GM18861 (cell line): Measurements from ENCODE around the gene OPCML.

Experiments
- ATAC-seq: cut with Tn5 transposase; IDR thresholded peaks from one replicate; pipeline ENCODE4 v1.9.1; 2021; ENCODE audit not compliant: unreplicated experiment

The OPCML gene

GRCh38 chr11:133362156-133362555 lies 170.1 kb downstream of the OPCML start:
- ATAC-seq: no peak

- no peak for ATAC-seq
Measured at GRCh38 chr11:133361689-133361994, 170.7 kb downstream of the OPCML start.

- ATAC-seq: no peak
Measured at GRCh38 chr11:133360860-133361688, 171.2 kb downstream of the OPCML start.

GRCh38 chr11:133355095-133355494 lies 177.2 kb downstream of the OPCML start:
- no peak for ATAC-seq

- ATAC-seq: no peak
Measured at GRCh38 chr11:133354069-133354468, 178.2 kb downstream of the OPCML start.

- ATAC-seq: no peak
Measured at GRCh38 chr11:133350045-133350444, 182.3 kb downstream of the OPCML start.

- ATAC-seq: no peak
Measured at GRCh38 chr11:133347988-133348387, 184.3 kb downstream of the OPCML start.

GRCh38 chr11:133346137-133346536 lies 186.2 kb downstream of the OPCML start:
- no peak for ATAC-seq

GRCh38 chr11:133343951-133344350 lies 188.3 kb downstream of the OPCML start:
- ATAC-seq: no peak

GRCh38 chr11:133339495-133340140 lies 192.7 kb downstream of the OPCML start:
- ATAC-seq: no peak

- ATAC-seq: no peak
Measured at GRCh38 chr11:133338588-133338987, 193.7 kb downstream of the OPCML start.

GRCh38 chr11:133337951-133338418 lies 194.3 kb downstream of the OPCML start:
- no peak for ATAC-seq

- no peak for ATAC-seq
Measured at GRCh38 chr11:133337193-133337592, 195.1 kb downstream of the OPCML start.

GRCh38 chr11:133331031-133331430 lies 201.3 kb downstream of the OPCML start:
- no peak for ATAC-seq

- no peak for ATAC-seq
Measured at GRCh38 chr11:133326849-133327248, 205.5 kb downstream of the OPCML start.

- ATAC-seq: no peak
Measured at GRCh38 chr11:133326332-133326731, 206.0 kb downstream of the OPCML start.

- no peak for ATAC-seq
Measured at GRCh38 chr11:133325711-133326110, 206.6 kb downstream of the OPCML start.

GRCh38 chr11:133323354-133323753 lies 208.9 kb downstream of the OPCML start:
- no peak for ATAC-seq

- no peak for ATAC-seq
Measured at GRCh38 chr11:133318221-133318620, 214.1 kb downstream of the OPCML start.

- no peak for ATAC-seq
Measured at GRCh38 chr11:133311230-133311629, 221.1 kb downstream of the OPCML start.

- ATAC-seq: no peak
Measured at GRCh38 chr11:133306019-133306418, 226.3 kb downstream of the OPCML start.

GRCh38 chr11:133305208-133305956 lies 226.9 kb downstream of the OPCML start:
- no peak for ATAC-seq
